Activated CD4-positive, alpha-beta T cell treated with anti-CD3 and anti-CD28 coated beads, Interleukin-2, amount 50 U/mL, for 48 hours (primary cell): ENCODE results near the gene SLC28A1.
A peak's percentile ranks its signal among the peaks of the same experiment; 100 is the strongest.

ENCODE experiments used
- DNase-seq, 2 experiments: peaks; one replicate each; pipeline ENCODE4 v3.0.0-alpha.2; 2020

SLC28A1 gene

DNA sequence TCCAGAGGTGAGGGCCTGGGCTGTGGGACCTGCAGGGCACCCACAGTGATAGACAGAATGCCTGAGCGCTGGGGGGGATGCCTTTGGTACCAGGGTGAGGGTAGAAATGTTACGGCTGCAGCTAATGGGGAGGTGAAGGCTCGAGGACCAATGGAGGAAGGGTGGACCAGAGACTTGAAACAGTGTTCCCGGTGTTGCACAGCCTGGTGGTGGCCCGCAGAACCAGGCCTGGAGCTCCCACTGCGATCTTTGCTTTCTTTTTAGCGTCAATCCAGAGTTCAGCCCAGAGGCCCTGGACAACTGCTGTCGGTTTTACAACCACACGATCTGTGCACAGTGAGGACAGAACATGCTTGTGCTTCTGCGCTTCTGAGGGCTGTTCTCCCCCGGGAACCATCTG is 60.4 kb downstream of the SLC28A1 start:
- DNase-seq = no peak

DNA sequence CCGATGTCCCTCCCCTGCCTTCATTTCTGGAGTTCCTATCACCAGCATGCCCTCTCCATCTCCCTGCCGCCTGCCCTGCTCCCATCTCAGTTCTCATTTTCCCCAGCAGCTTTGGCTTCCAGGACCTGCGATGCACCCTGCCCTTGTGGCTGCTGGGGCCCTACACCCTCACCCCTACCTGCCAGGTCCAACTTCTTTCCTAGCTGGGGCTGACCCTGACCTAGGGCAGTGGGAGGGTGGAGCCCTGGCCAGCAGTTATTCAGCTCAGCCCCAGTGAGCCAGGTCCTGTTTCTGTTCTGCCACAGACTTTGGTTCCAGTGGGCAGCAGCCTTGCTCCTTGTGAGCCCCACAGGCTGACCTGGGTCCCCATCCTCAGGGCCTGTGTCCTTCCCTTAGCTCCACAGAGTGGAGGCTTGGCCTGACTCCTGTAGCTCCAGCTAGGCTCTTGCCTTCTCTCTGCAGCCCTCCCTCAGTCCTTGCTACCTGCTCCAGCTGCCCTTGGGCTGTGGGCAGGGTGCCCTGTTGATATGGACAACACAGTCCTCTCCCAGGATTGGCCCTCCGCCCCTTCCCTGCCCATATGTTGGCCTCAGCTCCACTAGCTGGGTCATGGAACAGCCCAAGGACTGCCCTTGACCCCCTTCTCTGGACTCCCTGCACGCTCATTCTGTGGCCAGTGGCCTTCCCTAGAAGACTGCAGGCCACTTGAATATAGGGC is 62.5 kb downstream of the SLC28A1 start:
- no peak for DNase-seq

DNA sequence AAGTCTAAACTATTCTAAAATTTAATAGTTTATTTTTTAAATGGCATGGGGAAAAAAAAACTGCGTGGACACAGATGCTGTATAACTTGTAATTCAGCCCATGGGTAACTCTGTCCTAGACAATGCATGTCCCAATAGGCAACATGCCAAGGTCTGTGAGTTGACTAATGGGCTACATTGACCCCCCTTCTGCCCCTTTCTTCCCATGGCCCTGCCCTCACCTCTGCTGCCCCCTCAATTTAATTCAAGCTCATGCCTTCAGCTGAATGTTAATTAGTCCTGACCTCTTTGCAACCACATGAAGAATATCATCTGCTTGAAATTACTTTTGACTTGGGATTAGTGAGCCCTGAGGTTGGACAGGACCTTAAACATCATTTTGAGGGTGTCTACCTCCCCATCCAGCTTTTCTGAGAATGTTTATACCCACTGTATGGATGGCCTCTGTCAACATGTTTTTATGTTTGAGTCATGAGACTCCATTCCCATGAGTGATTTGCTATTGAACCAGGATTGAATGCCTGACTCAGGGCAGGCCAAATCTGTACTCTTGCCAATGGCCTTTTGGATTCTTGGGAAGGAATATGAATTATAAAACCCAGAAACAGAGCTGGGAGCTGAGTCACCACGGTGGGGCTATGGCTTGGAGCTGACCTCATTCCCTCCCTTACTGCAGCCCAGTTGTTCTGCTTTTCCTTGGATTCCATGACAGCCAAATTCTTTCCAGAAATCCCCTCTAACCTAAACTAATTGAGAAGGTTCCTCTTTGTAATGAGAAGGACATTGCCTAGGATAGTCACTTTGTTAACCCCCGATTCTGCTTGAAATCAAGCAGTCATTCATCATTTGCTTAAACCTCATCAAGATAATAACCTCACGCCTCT is 63.7 kb downstream of the SLC28A1 start:
- no peak for DNase-seq

DNA sequence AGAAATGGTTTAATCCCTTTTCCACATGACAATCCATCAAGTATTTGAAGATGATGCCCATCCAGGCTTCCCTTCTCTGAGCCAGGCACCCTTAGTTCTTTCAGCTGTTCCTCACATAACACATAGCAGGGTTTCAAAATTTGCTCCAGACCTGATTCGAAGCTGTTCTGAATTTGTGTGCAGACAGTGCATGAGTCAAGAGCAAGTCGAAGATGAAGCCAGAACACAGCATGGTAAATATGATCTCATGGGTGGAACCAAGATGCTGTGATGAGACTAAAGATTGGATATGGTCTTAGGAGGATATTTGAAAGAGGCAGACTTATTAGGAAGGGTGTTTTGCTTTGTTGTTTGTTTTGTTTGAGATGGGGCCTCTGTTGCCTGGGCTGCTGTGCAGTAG is 64.6 kb downstream of the SLC28A1 start:
- DNase-seq = no peak

DNA sequence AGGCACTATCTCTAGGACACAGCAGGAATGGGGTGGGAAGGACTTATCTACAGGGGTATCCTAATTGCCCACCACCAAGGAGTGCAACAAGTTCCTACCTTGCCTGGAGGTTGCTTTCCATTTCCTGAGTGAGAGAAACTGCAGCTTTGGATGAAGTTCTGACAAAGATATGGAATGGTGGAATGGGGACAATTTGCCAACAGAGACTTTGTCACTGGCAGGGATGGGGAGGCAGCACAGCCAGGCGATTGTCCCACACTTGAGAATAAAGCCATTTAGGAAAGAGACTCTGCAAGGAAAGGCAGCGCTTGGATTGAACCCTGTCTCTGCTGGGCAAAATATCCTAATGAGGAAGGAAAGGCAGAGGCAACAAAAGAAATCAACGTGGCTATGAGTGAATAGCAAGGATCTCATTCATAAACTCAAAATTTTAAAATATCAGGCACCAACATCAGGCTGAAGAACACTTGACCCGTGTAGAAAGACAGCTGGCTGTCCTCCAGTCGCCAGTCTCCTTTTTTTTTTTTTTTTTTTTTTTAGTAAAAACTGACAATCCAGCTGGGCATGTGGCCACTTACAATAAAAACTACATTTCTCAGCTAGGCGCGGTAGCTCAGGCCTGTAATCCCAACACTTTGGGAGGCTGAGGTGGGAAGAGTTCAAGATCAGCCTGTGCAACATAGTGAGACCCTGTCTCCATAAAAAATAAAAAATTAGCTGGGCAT is 65.5 kb downstream of the SLC28A1 start:
- DNase-seq = no peak

DNA sequence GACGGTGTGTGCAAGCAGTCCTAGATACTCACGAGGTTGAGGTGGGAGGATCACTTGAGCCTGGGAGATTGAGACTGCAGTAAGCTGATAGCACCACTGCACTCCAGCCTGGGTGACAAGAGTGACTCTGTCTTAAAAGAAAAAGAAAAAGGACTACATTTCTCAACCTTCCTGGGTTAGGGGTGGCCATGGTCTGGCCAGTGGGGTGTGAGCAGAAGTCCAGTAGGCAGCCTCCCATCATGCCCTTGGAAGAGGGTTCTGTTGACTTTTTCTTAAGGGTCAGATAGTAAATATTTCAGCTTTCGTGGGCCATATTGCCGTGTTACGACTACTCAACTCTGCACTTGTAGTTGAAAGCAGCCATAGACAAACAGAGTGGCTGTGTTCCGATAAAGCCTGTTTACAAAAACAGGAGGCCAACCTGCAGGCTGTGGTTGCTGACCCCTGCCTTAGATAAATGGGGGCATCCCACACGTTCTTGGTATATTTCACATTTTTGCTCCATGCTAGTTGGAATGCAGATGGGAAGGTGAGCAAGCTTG is 66.2 kb downstream of the SLC28A1 start:
- no peak for DNase-seq

DNA sequence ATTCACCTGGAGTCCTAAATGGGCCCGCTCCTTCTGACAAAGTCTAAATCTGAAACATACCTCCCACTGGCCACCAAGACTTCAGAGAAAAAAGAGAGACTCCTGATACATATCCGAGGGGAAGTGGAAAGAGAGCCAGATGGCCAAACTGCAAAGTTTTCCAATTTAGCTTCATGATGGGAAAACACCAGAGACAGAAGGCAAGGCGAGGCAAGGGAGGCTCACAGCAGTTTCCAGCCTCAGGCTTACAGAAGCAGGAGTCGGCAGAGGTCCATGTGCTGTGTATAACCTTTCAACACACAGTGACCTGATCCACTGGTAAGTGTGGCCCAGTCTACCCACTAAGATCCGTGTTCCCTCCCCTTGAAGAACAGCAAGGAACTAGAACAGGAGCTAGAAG is 67.3 kb downstream of the SLC28A1 start:
- no peak for DNase-seq

DNA sequence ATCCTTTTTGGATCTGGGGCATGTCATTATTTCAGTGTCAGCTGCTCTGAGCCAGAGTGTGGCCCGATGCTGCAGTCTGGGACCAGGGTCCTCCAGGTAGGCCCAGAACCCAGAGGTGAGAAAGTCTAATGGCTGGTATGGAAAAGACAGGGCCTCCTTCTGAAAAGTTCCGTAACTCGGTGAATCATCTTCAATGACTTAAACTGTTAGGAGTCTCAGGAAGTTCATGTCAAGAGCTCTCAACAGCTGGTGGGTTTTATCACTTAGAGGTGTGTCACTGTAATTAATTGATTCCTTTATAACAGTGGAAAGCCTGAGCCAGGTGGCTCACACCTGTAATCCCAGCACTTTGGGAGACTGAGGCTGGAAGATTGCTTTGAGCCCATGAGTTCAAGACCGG is 68.7 kb downstream of the SLC28A1 start:
- DNase-seq = no peak

DNA sequence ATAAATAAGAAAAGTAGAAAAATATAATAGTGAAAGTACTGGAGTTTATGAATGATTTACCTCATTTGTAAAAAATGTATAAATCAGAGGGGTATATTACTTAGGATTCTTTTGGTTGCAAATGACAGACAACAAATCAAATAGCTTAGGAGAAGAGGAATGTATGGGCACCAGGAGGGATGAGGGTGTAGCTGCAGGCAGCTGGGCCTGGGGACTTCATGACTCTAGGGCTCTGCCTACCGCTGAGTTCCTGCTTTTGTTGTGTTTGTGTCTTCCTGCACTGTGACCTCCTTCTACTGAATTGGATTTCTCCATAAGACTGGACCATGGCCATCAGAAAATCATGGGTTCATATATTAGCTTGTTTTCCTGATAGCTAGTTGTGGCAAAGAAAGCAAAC is 69.3 kb downstream of the SLC28A1 start:
- no peak for DNase-seq

DNA sequence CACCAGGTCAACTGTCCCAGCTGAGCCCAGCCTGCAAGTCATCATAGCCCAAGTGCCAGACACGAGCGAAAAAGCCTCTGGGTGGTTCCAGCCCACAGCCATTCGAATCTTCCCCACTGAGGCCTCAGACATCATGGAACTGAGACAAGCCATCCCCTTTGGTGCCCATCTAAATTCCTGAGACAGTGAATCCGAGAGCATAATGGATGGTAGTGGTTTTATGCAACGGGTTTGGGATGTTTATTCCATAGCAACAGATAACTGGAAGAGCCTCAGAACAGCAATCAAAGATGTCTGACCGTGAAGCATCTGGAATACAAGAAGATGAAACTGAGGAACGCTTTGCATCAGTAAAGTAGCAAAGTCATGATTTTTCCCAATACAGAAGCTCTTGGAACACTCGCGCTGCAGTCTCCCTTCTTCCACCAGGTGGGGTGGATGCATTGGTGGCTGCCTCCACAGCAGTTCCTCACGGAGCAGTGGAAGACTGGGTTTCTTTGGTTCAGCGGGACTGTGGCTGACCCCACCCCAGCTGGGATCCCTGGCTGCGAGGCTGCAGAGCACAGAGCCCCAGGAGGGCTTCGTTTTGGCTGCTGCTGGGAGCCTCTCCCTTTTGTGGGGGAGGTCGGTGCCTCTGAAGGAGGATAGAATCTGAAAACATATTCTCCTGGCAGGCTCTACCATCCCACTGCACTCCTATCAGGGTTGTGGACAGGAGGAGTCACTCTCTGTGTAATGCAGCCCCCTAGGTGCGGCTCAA is 70.8 kb downstream of the SLC28A1 start:
- peak; percentile 42 to 55 for DNase-seq

DNA sequence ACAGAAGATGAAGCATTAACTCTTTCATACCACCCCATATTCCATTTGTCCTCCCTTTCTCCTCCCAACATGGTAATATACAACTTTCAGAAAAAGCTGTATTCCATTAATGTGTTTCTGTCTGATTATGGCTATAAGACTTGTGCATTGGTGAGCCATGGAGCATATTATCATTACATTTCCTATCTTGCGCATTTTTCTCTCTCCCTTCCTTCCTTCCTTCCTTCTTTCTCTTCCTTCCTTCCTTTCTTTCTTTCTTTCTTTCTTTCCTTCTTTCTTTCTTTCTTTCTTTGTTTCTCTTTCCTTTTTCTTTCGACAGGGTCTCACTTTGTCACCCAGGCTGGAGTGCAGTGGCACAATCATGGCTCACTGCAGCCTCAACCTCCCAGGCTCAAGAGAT is 71.7 kb downstream of the SLC28A1 start:
- no peak for DNase-seq

DNA sequence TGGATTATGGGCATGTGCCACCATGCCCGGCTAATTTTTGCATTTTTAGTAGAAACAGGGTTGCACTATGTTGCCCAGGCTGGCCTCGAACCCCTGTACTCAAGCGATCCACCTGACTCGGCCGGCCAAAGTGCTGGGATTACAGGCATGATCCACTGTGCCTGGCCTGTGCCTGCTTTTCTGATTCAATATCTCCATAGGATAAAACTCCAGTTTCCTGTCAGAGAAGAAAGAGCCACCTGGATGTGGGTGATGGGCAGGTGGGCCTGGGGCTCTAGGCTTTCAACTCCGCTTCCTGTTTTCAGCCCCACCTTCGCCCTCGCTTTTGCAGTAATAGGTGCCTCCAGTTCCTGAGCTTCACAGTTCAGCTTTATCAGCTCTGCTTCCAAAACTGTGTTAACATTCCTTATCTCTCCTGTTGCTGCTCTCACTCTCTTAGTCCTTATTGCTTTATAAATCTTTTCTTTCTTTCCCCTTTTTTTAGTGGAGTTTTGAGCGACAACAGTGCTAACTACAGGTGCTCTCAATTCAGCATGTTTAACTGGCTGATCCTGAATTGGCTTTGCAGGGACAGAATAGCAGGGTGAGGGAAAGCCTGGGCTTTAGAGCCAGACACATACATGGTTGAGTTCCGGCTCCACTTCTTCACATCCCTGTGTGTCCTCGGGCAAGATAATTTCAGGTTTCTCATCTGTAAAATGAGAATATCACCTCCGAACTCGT is 76.1 kb downstream of the SLC28A1 start:
- DNase-seq = no peak

DNA sequence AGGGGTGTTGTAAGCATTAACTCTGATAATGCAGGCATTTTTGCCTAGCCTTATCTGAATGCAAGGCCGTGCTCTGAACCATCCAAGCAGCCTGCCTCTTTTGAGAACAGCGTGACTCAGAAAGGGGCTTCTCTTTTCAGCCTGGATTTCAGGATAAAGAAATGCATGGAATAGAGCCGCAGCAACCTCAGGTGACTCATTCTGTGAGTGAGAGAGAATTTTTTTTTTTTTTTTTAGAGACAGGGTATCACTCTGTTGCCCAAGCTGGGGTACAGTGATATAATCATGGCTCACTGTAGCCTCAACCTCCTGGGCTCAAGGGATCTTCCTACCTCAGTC is 76.6 kb downstream of the SLC28A1 start:
- DNase-seq = no peak

DNA sequence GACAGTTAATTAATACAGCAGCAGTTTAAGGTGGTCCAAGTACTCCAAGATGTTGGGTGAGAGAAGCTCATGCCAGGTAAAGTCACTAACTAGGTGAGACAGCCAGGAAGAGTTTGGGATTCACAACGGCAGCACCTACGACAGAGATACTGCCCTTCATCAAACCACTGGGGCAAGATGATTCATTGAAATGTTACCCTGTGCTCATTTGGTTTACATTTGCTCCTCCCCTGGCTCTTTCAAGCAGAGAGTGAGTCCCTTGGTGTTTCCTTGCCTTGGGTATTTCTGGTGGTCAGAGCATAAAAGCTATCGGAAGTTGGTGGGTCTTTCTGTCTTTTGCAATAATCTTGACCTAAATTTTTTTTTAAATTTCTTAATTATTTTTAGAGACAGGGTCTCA is 77.2 kb downstream of the SLC28A1 start:
- DNase-seq = no peak

DNA sequence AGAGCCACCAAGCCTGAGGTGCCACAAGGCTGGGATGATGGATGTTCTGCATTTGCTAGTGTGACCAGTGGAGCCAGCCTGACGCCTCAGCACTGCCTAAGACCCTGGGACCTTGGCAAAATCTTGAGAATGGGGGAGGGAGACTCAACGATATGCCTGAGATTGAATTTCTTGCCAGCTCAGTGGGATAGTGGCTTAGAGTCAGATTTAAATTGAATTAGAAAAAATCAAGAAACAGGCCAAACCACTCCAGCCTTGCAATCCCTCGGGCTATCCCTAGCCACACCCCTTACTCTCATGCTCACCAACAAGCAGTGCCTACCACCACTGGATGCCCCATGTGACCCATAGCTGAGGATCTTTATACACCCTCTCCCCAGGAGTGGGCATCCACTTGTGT is 78.5 kb downstream of the SLC28A1 start:
- DNase-seq = no peak

DNA sequence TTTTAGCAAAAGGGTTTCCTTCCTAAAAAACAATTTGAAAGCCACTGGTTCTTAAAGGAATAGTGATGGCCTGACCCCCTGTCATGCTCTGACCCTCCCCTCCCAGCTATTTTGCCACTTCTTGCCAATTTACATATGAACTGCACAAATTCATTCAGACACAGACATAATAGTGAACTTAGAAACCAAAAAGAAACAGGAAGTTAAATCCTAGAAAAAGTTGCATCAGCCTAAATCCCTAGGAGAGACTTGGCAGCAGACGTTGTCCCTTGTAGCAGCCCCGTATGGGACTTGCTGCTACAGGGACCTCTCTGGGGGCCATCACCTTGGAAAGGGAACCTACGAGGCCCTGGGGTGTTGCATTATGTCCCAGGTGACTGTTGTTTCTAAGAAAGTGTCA is 82.9 kb downstream of the SLC28A1 start:
- no peak for DNase-seq

DNA sequence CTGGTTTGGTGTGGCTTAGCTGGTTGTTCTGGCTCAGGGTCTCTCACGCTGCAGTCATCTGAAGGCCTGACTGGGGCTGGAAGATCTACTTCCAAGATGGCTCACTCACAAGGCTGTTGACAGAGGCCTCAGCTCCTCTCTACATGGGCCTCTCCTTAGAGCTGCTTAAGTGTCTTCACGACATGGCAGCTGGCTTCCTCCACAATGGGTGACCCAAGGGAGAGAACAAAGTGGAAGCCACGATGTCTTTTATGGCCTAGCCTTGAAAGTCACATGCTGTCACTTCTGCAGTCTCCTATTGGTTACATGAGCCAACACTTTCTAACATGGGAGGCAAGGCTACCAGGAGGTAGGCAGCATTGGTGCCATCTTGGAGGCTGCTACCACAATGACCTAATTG is 83.8 kb downstream of the SLC28A1 start:
- DNase-seq = no peak

DNA sequence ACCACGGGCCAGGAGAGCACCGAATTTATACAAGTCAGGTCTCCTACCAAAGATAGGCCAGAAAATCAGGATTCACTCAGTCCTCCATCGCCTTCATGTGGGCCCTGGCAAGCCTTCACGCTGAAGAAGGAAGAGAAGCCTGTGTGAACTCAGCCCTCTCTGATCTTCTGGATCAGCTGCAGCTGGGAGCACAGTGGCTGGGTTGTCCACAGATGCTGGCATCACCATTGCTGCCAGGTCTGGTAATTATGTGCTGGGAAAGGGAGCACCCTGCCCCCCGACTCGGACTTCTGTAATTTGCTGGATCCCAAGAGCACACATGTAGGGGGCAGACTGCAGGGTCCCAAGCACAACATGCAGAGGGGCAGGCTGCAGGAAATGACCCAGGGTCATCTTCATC is 84.8 kb downstream of the SLC28A1 start:
- DNase-seq = no peak

DNA sequence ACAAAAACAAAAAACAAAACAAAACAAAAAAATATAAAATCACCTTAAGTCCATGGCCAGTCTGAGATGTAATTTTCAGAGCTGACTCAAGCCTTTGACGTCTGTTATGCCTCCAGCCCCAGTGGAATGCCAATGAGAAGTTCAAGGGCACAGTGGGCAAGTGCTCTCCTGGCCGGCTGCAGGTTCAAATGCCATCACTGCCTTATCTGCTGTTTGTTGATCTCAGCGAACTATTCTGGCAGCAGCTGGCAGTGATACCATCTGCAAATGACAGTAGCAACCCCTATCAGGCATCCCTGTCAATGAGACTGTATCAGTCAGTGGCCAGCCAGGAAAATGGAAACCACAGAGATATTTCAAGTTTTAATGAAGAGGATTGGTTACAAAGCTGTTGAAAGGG is 86.4 kb downstream of the SLC28A1 start:
- no peak for DNase-seq

DNA sequence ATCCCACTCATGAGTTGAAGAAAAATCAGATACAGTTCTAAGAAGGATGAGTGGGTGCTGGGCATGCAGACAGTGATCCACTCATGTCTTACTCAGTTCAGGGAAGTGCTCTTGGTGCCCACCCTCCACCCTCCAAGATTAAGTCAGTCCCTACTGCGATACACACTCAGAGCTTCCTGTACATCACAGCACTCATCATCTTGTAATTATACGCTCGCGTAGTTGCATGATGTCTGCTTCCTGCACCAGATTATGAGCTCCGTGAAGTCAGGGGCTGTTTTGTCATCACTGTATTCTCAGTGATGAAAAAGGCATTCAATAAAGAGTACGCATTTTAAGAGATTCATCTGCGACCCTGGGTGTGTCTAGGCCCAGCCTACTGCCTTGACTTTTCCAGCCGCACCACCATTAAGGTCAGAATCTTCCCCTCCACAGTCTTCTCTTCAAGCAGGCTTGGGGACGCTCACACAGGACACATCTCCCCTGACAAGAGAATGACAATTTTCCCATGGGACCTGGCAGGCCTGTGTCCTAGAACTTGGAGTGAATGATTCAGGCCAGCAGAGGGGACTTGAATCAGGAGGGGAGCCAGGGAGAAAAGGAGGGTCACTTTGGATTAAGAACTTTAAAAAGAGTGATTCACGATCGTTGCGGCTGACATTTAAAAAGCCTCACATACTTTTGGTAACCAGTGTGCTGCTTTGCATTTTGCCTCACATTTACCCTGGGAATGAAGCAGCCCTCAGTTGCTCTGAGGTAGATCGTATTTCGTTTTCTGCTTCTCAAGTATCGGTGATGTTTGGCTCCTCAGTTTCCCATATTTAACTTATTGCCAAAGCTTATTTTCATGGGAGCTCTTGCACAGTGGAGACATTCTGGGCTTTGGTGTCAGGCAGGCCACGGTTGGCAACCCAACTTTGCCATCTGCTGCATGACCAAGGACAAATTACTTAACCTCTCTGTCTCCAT is 89.3 kb downstream of the SLC28A1 start:
- DNase-seq = no peak

DNA sequence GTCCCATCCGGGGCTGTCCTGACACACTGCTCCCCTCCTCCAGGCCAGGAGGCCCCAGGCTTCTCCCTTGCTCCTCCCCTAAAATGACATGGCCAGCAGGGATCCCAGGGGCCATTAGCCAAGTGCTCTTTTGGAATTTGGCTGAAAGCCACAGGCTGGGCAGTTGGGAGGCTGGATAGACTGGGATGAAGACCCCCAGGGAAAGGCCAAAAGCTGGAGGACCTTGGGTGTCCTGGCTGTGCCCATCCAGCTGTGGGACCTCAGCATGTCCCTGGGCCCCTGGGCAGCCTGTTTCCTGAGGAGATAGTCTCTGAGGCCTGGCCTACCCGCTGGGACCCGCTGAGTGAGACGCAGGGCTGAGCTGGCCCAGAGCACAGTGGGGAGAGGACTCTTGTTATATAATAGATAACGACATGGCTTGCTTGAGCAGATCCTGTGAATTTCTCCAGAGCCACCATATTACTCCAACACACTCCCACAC is 91.4 kb downstream of the SLC28A1 start:
- DNase-seq = no peak
